ENCODE results near the gene FHOD3. TPM values are rescaled to one million over a fixed set of nuclear protein-coding genes. Genes with fewer than 3 reads are reported as not detected.
"Not testable (repeated sequence)": the region's sequence is repeated elsewhere in the genome, so short reads cannot be mapped to it uniquely, and the experiment has no call there.

FHOD3 gene
- total and polyA plus RNA-seq, 3 experiments from 2014 or later, result not detected

GRCh38 chr18:36460324-36460850, 162.9 kb downstream of the FHOD3 start:
- peak overlapping the region in 1 of 8 donors; percentile 64 for H3K27ac Mint-ChIP-seq
- peaks cover 0 to 9% of the 10 kb centered on the region in 2 donors for H3K27me3 Mint-ChIP-seq
- H3K36me3 ChIP-seq (ENCODE audit: insufficient read depth, low read length), result no peaks in the 10 kb centered on the region
- no peaks in the 10 kb centered on the region for H3K27me3 ChIP-seq (ENCODE audit: insufficient read depth, low read length, poor library complexity, severe bottlenecking)
- H3K4me3 ChIP-seq (ENCODE audit: low read length), result no peak overlapping the region
- H3K4me1 ChIP-seq (ENCODE audit: insufficient read depth, low read length), result no peaks in the 10 kb centered on the region
- peaks cover 0 to 3% (median 0%) of the 10 kb centered on the region in 5 donors for H3K9me3 Mint-ChIP-seq
- CTCF ChIA-PET, result no interaction called here
- H3K4me1 Mint-ChIP-seq, result no peaks in the 10 kb centered on the region
- H3K27ac ChIP-seq (ENCODE audit: low read depth, low read length), result no peak overlapping the region
- H3K4me3 Mint-ChIP-seq, result no peak overlapping the region
- no peaks in the 10 kb centered on the region for H3K36me3 Mint-ChIP-seq
- DNase-seq, result no peak
- POLR2A ChIA-PET, result no interaction called here
- no peaks in the 10 kb centered on the region for H3K9me3 ChIP-seq (ENCODE audit: low read length)

- H3K9me3 Mint-ChIP-seq, result peaks cover 0 to 3% (median 0%) of the 10 kb centered on the region in 5 donors
- no peaks in the 10 kb centered on the region for H3K4me1 Mint-ChIP-seq
- H3K27me3 Mint-ChIP-seq, result peaks cover 0 to 9% of the 10 kb centered on the region in 2 donors
- H3K9me3 ChIP-seq (ENCODE audit: low read length), result no peaks in the 10 kb centered on the region
- H3K4me1 ChIP-seq (ENCODE audit: insufficient read depth, low read length), result no peaks in the 10 kb centered on the region
- no peak overlapping the region for H3K4me3 ChIP-seq (ENCODE audit: low read length)
- H3K36me3 Mint-ChIP-seq, result no peaks in the 10 kb centered on the region
- POLR2A ChIA-PET, result no interaction called here
- H3K36me3 ChIP-seq (ENCODE audit: insufficient read depth, low read length), result no peaks in the 10 kb centered on the region
- no peak overlapping the region for H3K27ac ChIP-seq (ENCODE audit: low read depth, low read length)
- DNase-seq, result no peak
- no peaks in the 10 kb centered on the region for H3K27me3 ChIP-seq (ENCODE audit: insufficient read depth, low read length, poor library complexity, severe bottlenecking)
- H3K27ac Mint-ChIP-seq, result peak overlapping the region in 2 of 8 donors; percentile 64 to 71
- no peak overlapping the region for H3K4me3 Mint-ChIP-seq
- CTCF ChIA-PET, result interaction anchor here (0.6 kb wide), 1 partner anchor 23 kb away, joined by 3 read pairs; no protein-coding TSS in a partner anchor
These were observed 163.3 kb downstream of the FHOD3 start for GRCh38 chr18:36460854-36461253.

DNA sequence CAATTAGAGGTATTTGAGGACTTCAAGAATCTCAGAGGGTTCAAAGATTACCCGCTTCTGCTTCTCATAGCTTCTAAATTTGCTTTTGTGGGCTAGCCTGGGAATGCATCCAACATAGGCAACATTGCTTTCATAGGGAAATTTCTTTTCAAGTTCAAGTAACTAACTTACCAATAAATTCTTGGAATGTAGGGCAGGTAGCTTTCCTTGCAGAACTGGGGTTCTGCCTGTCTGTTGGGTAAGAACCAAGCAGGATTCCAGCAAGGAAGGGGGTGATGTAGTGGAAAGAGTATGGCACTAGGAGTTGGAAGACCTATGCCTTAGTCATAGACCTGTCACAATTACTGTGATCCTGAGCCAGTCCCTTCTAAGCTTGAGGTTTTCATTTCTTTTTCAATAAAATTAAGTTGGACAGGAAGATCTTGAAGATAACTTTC, 164.1 kb downstream of the FHOD3 start:
- peaks cover 0 to 9% of the 10 kb centered on the region in 2 donors for H3K27me3 Mint-ChIP-seq
- no peak for DNase-seq
- no peaks in the 10 kb centered on the region for H3K4me1 ChIP-seq (ENCODE audit: insufficient read depth, low read length)
- no peak overlapping the region for H3K4me3 ChIP-seq (ENCODE audit: low read length)
- no peak overlapping the region for H3K27ac ChIP-seq (ENCODE audit: low read depth, low read length)
- no peaks in the 10 kb centered on the region for H3K4me1 Mint-ChIP-seq
- H3K4me3 Mint-ChIP-seq, result no peak overlapping the region
- H3K27ac Mint-ChIP-seq, result peak overlapping the region in 1 of 8 donors; percentile 71
- peaks cover 0 to 3% (median 0%) of the 10 kb centered on the region in 5 donors for H3K9me3 Mint-ChIP-seq
- ChIA-PET POLR2A (no interaction called here), CTCF (interaction anchor here (0.6 to 0.8 kb wide), 2 partner anchors 9 to 24 kb away, joined by 3 read pairs; no protein-coding TSS in a partner anchor)
- H3K27me3 ChIP-seq (ENCODE audit: insufficient read depth, low read length, poor library complexity, severe bottlenecking), result no peaks in the 10 kb centered on the region
- H3K36me3 ChIP-seq (ENCODE audit: insufficient read depth, low read length), result no peaks in the 10 kb centered on the region
- H3K9me3 ChIP-seq (ENCODE audit: low read length), result no peaks in the 10 kb centered on the region
- H3K36me3 Mint-ChIP-seq, result no peaks in the 10 kb centered on the region

- H3K4me1 Mint-ChIP-seq; CTCF ChIA-PET; H3K27ac ChIP-seq (ENCODE audit: low read depth, low read length); H3K36me3 Mint-ChIP-seq; H3K36me3 ChIP-seq (ENCODE audit: insufficient read depth, low read length); DNase-seq; H3K27me3 Mint-ChIP-seq; H3K9me3 ChIP-seq (ENCODE audit: low read length); POLR2A ChIA-PET; H3K27me3 ChIP-seq (ENCODE audit: insufficient read depth, low read length, poor library complexity, severe bottlenecking); H3K4me3 ChIP-seq (ENCODE audit: low read length); H3K9me3 Mint-ChIP-seq; H3K4me1 ChIP-seq (ENCODE audit: insufficient read depth, low read length): not testable (repeated sequence)
- Mint-ChIP-seq H3K27ac (peak overlapping the region in 4 of 8 donors; percentile 74 to 85 (median 78)), H3K4me3 (peak overlapping the region in 5 of 7 donors; percentile 22 to 65 (median 52))
These were observed 166.0 kb downstream of the FHOD3 start for GRCh38 chr18:36463516-36463915.

DNA sequence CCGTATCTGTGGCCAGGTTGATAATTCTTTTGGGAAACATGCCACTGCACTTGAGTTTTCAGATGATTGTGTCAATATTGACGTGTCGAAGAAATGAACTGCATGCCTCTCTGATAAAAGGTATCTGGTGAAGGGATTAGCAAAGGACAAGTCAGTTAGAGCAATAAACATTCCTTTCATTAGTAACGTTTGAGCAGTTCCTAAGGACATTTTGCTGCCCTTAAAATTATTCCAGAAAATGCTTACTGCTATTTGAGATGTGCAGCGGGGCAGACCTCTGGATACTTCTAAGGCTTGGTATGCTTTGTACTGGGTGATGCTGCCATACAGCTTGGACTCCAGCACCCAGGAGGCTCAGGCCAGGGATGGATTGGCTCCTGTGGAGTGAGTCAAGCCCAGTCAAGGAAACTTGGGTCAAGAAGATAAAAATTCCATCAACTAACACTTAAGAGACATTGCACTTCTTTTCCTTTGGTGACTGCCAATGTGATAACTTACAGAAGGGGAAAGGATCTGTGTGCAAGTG, 166.7 kb downstream of the FHOD3 start:
- POLR2A ChIA-PET, result no interaction called here
- Mint-ChIP-seq H3K4me3 (no peak overlapping the region), H3K9me3 (peaks cover 0 to 3% (median 0%) of the 10 kb centered on the region in 5 donors), H3K36me3 (no peaks in the 10 kb centered on the region), H3K27me3 (peaks cover 0 to 9% of the 10 kb centered on the region in 2 donors), H3K27ac (no peak overlapping the region), H3K4me1 (no peaks in the 10 kb centered on the region)
- no peak for DNase-seq
- Histone ChIP-seq H3K4me3 (ENCODE audit: low read length) (no peak overlapping the region), H3K4me1 (ENCODE audit: insufficient read depth, low read length) (no peaks in the 10 kb centered on the region), H3K27ac (ENCODE audit: low read depth, low read length) (no peak overlapping the region), H3K9me3 (ENCODE audit: low read length) (no peaks in the 10 kb centered on the region), H3K27me3 (ENCODE audit: insufficient read depth, low read length, poor library complexity, severe bottlenecking) (no peaks in the 10 kb centered on the region), H3K36me3 (ENCODE audit: insufficient read depth, low read length) (no peaks in the 10 kb centered on the region)
- CTCF ChIA-PET, result no interaction called here

GRCh38 chr18:36465276-36465675, 167.8 kb downstream of the FHOD3 start:
- Histone ChIP-seq H3K36me3 (ENCODE audit: insufficient read depth, low read length) (no peaks in the 10 kb centered on the region), H3K9me3 (ENCODE audit: low read length) (no peaks in the 10 kb centered on the region), H3K27me3 (ENCODE audit: insufficient read depth, low read length, poor library complexity, severe bottlenecking) (no peaks in the 10 kb centered on the region), H3K27ac (ENCODE audit: low read depth, low read length) (no peak overlapping the region), H3K4me3 (ENCODE audit: low read length) (no peak overlapping the region), H3K4me1 (ENCODE audit: insufficient read depth, low read length) (no peaks in the 10 kb centered on the region)
- ChIA-PET POLR2A (no interaction called here), CTCF (no interaction called here)
- DNase-seq, result no peak
- Mint-ChIP-seq H3K36me3 (no peaks in the 10 kb centered on the region), H3K4me1 (no peaks in the 10 kb centered on the region), H3K27ac (peak overlapping the region in 1 of 8 donors; percentile 33), H3K9me3 (peaks cover 0 to 3% (median 0%) of the 10 kb centered on the region in 5 donors), H3K4me3 (no peak overlapping the region), H3K27me3 (peaks cover 0 to 9% of the 10 kb centered on the region in 2 donors)

- no peaks in the 10 kb centered on the region for H3K36me3 Mint-ChIP-seq
- DNase-seq, result no peak
- H3K9me3 Mint-ChIP-seq, result peaks cover 0 to 3% (median 0%) of the 10 kb centered on the region in 5 donors
- ChIA-PET CTCF (no interaction called here), POLR2A (no interaction called here)
- no peaks in the 10 kb centered on the region for H3K9me3 ChIP-seq (ENCODE audit: low read length)
- H3K4me3 ChIP-seq (ENCODE audit: low read length), result no peak overlapping the region
- no peak overlapping the region for H3K27ac ChIP-seq (ENCODE audit: low read depth, low read length)
- peak overlapping the region in 1 of 8 donors; percentile 9 for H3K27ac Mint-ChIP-seq
- no peaks in the 10 kb centered on the region for H3K4me1 ChIP-seq (ENCODE audit: insufficient read depth, low read length)
- H3K27me3 Mint-ChIP-seq, result peaks cover 0 to 8% of the 10 kb centered on the region in 2 donors
- no peaks in the 10 kb centered on the region for H3K4me1 Mint-ChIP-seq
- no peaks in the 10 kb centered on the region for H3K36me3 ChIP-seq (ENCODE audit: insufficient read depth, low read length)
- H3K4me3 Mint-ChIP-seq, result peak overlapping the region in 1 of 7 donors; percentile 16
- no peaks in the 10 kb centered on the region for H3K27me3 ChIP-seq (ENCODE audit: insufficient read depth, low read length, poor library complexity, severe bottlenecking)
These were observed 168.5 kb downstream of the FHOD3 start for GRCh38 chr18:36465970-36466369.

GRCh38 chr18:36467614-36468013, 170.1 kb downstream of the FHOD3 start:
- Mint-ChIP-seq H3K27me3 (peaks cover 0 to 4% of the 10 kb centered on the region in 2 donors), H3K36me3 (no peaks in the 10 kb centered on the region), H3K4me3 (no peak overlapping the region), H3K9me3 (peaks cover 0 to 3% (median 0%) of the 10 kb centered on the region in 5 donors), H3K27ac (no peak overlapping the region), H3K4me1 (no peaks in the 10 kb centered on the region)
- Histone ChIP-seq H3K36me3 (ENCODE audit: insufficient read depth, low read length) (no peaks in the 10 kb centered on the region), H3K9me3 (ENCODE audit: low read length) (no peaks in the 10 kb centered on the region), H3K4me3 (ENCODE audit: low read length) (no peak overlapping the region), H3K27ac (ENCODE audit: low read depth, low read length) (no peak overlapping the region), H3K27me3 (ENCODE audit: insufficient read depth, low read length, poor library complexity, severe bottlenecking) (no peaks in the 10 kb centered on the region), H3K4me1 (ENCODE audit: insufficient read depth, low read length) (no peaks in the 10 kb centered on the region)
- POLR2A ChIA-PET, result no interaction called here
- CTCF ChIA-PET, result interaction anchor here (1.3 kb wide), 1 partner anchor 20 kb away, joined by 3 read pairs; no protein-coding TSS in a partner anchor
- no peak for DNase-seq
